Prostate gland (tissue), 2 donors: Measurements from ENCODE around the gene ABLIM1. TPM values are rescaled to one million over a fixed set of nuclear protein-coding genes. Genes with fewer than 3 reads are reported as not detected.

Experiments
- DNase-seq: peaks from one replicate; pipeline ENCODE4 v3.0.0-alpha.2; 2019; ENCODE audit warnings: low spot score
- H3K27ac ChIP-seq, 2 donors: fragments of 200-600 bp; sonication (generic); 2 replicates each; pipeline ENCODE4 v1.5.1; 2017 to 2019
- H3K27me3 ChIP-seq: fragments of 200-600 bp; sonication (generic); replicated peaks from 2 replicates; pipeline ENCODE4 v1.5.1; 2019; ENCODE audit not compliant: insufficient read depth
- H3K36me3 ChIP-seq, 2 donors: fragments of 200-600 bp; sonication (generic); 1 replicate in 1 of 2; 2 replicates in 1 of 2; pipeline versions ENCODE4 v1.5.1 to v1.8.1; 2017 to 2019
- H3K4me1 ChIP-seq: fragments of 200-600 bp; sonication (generic); replicated peaks from 2 replicates; pipeline ENCODE4 v1.5.1; 2019
- H3K4me3 ChIP-seq, 2 donors: fragments of 200-600 bp; sonication (generic); 2 replicates each; pipeline ENCODE4 v1.5.1; 2017 to 2019
- H3K9me3 ChIP-seq: fragments of 200-600 bp; sonication (generic); 2 replicates; pipeline ENCODE4 v1.5.1; 2017
- POLR2A ChIP-seq: fragments of 450-650 bp; IDR thresholded peaks from one replicate; pipeline ENCODE4 v1.6.1; 2016; ENCODE audit warnings: antibody characterized with exemption, mild to moderate bottlenecking
- POLR2AphosphoS5 ChIP-seq: sonication (generic); formaldehyde crosslinking; IDR thresholded peaks from one replicate; pipeline ENCODE4 v1.6.1; 2017; ENCODE audit warnings: antibody characterized with exemption
- WGBS: methylation state at CpG from one replicate; pipeline ENCODE4 v1.1.5; 2018; 5-methylcytosine and 5-hydroxymethylcytosine counted together
- intact Hi-C: fragments of 100-400 bp; cut with DNase I; formaldehyde crosslinking; loops from one replicate; pipeline ENCODE4 v1.14.2; 2022
- total RNA-seq, 2 donors: library from RNA; depleted of rRNA; stranded (reverse); fragments of >200 nt; gene quantifications; one replicate each; pipeline ENCODE4 v1.1.0, GENCODE V29; 2016
- TF ChIP-seq, protein P1 (sequence below), 4 experiments: fragments of 200-600 bp in 2 of 4; fragments of 450-650 bp in 2 of 4; sonication (generic) in 2 of 4; IDR thresholded peaks; 1 replicate in 3 of 4; 2 replicates in 1 of 4; pipeline ENCODE4 v1.5.1; 2016 to 2019; ENCODE audit warnings: antibody characterized with exemption in 4 of 4, mild to moderate bottlenecking in 2 of 4, moderate library complexity in 2 of 4

Gene ABLIM1
- total RNA-seq, 2 donors from 2014 or later: 43.9 to 138 TPM

DNA sequence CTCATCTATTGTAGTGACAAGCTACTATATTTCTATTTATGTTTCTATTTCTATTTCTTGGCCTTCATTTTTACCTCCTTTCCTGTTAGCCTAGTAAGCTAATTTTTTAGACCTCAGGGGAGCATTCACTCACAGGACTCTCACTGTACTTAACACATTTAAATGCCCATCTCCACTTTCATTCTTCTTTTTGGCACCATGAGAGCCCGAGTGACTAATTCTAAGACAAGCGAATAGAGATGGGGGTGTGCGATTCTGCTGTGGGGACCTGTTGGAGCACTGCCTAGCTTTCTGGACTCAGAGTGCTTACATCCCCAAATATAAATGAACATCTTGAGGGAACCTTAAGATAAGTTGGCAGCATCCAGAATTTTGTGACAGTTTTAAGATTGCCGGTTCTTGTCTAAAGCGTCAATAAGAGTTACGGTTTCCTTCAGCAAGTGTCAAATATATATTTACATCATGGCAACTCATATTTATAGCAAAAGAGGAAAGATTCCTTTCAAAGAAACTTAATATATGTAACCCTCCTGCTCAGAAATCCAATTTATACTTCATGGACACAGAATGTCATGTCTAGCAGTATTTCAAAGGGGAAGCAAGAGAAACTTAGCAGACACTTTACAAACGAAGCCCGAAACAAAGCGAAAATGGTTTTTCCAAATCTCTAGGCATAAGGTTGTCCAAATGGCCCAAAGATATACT, 199.7 kb downstream of the ABLIM1 start:
- H3K4me1 ChIP-seq: no peaks in the 10 kb centered on the region
- H3K9me3 ChIP-seq: no peaks in the 10 kb centered on the region
- no peaks in the 10 kb centered on the region for H3K27me3 ChIP-seq
- intact Hi-C loops: no loop called here
- no peak overlapping the region for H3K4me3 ChIP-seq
- 81% methylated on average over 9 of the region's 9 CpGs for WGBS
- DNase-seq: no peak
- TF ChIP-seq, protein P1, sequence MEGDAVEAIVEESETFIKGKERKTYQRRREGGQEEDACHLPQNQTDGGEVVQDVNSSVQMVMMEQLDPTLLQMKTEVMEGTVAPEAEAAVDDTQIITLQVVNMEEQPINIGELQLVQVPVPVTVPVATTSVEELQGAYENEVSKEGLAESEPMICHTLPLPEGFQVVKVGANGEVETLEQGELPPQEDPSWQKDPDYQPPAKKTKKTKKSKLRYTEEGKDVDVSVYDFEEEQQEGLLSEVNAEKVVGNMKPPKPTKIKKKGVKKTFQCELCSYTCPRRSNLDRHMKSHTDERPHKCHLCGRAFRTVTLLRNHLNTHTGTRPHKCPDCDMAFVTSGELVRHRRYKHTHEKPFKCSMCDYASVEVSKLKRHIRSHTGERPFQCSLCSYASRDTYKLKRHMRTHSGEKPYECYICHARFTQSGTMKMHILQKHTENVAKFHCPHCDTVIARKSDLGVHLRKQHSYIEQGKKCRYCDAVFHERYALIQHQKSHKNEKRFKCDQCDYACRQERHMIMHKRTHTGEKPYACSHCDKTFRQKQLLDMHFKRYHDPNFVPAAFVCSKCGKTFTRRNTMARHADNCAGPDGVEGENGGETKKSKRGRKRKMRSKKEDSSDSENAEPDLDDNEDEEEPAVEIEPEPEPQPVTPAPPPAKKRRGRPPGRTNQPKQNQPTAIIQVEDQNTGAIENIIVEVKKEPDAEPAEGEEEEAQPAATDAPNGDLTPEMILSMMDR (IDR thresholded peaks at IDR 0.05): no peak
- TF ChIP-seq POLR2A (no peak), POLR2AphosphoS5 (no peak)
- no peaks in the 10 kb centered on the region for H3K36me3 ChIP-seq
- no peak overlapping the region for H3K27ac ChIP-seq

DNA sequence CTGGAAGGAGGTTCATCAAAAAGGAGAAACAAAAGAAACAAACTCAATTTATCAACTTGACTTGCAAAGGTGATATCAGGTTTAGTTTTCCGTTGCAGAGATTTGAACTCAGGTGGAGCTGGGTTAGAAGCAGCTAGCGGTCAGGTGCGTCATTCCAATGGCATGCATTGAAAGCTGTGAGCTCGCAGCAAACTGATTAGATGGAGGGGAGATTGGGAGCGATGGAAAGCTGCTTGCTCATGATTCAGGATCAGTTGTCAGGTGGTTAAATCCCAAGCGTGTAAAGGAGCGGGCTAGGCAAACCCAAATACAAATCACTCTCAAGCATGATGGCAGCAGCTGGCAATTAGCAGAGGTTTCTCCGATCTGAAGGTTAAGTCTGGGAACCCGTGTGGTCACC, 204.5 kb downstream of the ABLIM1 start:
- no peaks in the 10 kb centered on the region for H3K9me3 ChIP-seq
- H3K36me3 ChIP-seq: no peaks in the 10 kb centered on the region
- WGBS: 96% methylated on average over 9 of the region's 9 CpGs
- no peak for DNase-seq
- no peaks in the 10 kb centered on the region for H3K27me3 ChIP-seq
- no peaks in the 10 kb centered on the region for H3K4me1 ChIP-seq
- no peak overlapping the region for H3K4me3 ChIP-seq
- intact Hi-C loops: no loop called here
- no peak overlapping the region for H3K27ac ChIP-seq
- TF ChIP-seq, protein P1 (IDR thresholded peaks at IDR 0.05): no peak
- TF ChIP-seq POLR2AphosphoS5 (no peak), POLR2A (no peak)

DNA sequence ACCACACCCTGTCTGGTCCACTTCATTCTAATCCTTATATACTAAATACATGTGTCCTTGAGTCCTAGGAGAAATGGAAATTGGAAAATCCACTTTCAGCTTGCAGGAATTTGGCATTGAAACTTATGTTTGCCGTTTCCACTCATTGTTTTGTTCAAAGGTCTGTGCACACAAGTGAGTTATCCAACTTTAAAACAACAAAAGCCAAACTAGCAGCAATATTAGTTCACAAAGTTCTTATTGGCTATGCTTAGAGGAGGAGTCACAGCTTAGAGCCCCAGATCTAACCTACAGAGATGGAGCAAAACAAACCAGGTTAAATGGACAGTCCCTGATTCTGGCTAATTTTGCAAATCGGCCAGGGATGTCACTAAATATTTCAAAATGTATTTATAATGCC, 209.2 kb downstream of the ABLIM1 start:
- intact Hi-C loops: no loop called here
- Histone ChIP-seq H3K9me3 (no peaks in the 10 kb centered on the region), H3K4me3 (no peak overlapping the region), H3K36me3 (no peaks in the 10 kb centered on the region), H3K27ac (no peak overlapping the region), H3K27me3 (no peaks in the 10 kb centered on the region), H3K4me1 (no peaks in the 10 kb centered on the region)
- no peak for DNase-seq
- TF ChIP-seq, protein P1 (IDR thresholded peaks at IDR 0.05): no peak
- no peak for TF ChIP-seq POLR2AphosphoS5
- WGBS: 74% methylated on average over 2 of the region's 2 CpGs

DNA sequence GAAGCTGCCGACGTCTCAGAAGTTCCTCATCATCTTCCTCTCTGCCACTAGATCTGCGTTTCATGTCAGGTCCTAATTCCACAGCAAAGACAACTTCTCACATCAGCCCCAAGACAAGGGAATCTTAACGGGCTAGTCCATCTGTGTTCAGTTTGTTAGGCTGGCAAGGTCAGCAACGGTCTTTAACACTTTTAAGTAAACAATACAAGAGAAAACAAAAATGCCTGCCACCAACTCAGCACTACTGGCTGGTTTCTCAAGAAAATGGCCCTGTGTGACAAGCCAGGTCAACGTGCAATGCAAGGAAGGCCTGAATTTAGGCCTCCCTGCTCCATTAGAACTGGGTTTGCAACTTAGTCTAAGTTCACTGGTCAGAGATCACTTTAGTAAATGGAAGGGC, 212.7 kb downstream of the ABLIM1 start:
- H3K4me3 ChIP-seq: no peak overlapping the region
- no peak for DNase-seq
- TF ChIP-seq POLR2A: no peak
- no peak for TF ChIP-seq POLR2AphosphoS5
- TF ChIP-seq, protein P1 (IDR thresholded peaks at IDR 0.05): no peak
- WGBS: 81% methylated on average over 6 of the region's 6 CpGs
- H3K36me3 ChIP-seq: no peaks in the 10 kb centered on the region
- no peak overlapping the region for H3K27ac ChIP-seq
- no peaks in the 10 kb centered on the region for H3K4me1 ChIP-seq
- H3K9me3 ChIP-seq: no peaks in the 10 kb centered on the region
- H3K27me3 ChIP-seq: no peaks in the 10 kb centered on the region
- intact Hi-C loops: no loop called here

DNA sequence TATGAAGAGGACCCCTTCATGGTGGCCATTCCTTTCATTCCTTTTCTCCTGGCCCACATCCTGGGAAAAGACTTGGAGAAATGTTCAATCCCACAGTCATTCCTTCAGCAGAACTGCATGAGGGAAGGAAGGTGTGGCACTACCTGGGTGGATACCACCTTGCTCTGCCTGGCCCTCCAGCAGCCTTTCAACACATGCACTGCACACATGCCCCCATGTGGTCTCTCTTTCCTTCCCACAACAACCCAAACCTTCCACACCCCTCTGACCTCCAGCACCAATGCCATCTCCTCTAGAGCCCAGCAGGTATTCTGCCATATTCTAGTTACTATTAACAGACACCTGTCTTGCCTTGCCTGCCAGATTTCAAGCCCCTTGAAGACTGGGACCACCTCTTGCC, 213.3 kb downstream of the ABLIM1 start:
- DNase-seq: no peak
- TF ChIP-seq, protein P1 (IDR thresholded peaks at IDR 0.05): no peak
- no peak for TF ChIP-seq POLR2A
- no peak for TF ChIP-seq POLR2AphosphoS5
- Histone ChIP-seq H3K9me3 (no peaks in the 10 kb centered on the region), H3K4me3 (no peak overlapping the region), H3K36me3 (no peaks in the 10 kb centered on the region), H3K27me3 (no peaks in the 10 kb centered on the region), H3K27ac (no peak overlapping the region), H3K4me1 (no peaks in the 10 kb centered on the region)
- intact Hi-C loops: no loop called here
